HepG2 (cell line): Measurements from ENCODE around the gene ZNF581. TPM values are rescaled to one million over a fixed set of nuclear protein-coding genes. Genes with fewer than 3 reads are reported as not detected.

Experiments used
- ARID2 ChIP-seq: sonication (generic); formaldehyde crosslinking; IDR thresholded peaks from 2 replicates; pipeline ENCODE4 v1.8.1; 2022; ENCODE audit warnings: mild to moderate bottlenecking, missing genetic modification reagents, borderline replicate concordance
- CBX2 ChIP-seq, 2 experiments: fragments of 200-600 bp in 1 of 2; sonication (generic); formaldehyde crosslinking in 1 of 2; IDR thresholded peaks; 2 replicates each; pipeline versions ENCODE4 v1.7.0 to v1.8.1; 2018 to 2022; ENCODE audit warnings: low read depth in 2 of 2, low read length in 1 of 2, mild to moderate bottlenecking in 1 of 2, missing genetic modification reagents in 1 of 2
- CENPT ChIP-seq: sonication (generic); formaldehyde crosslinking; IDR thresholded peaks from 2 replicates; pipeline ENCODE4 v1.8.0; 2022; ENCODE audit warnings: low read depth, mild to moderate bottlenecking, moderate library complexity, missing genetic modification reagents
- DR1 ChIP-seq: sonication (generic); formaldehyde crosslinking; IDR thresholded peaks from 2 replicates; pipeline ENCODE4 v1.8.0; 2021; ENCODE audit warnings: mild to moderate bottlenecking, missing genetic modification reagents, inconsistent platforms
- HNRNPH1 ChIP-seq: fragments of 200-400 bp; formaldehyde crosslinking; optimal IDR thresholded peaks from 2 replicates; pipeline ENCODE3; 2017; ENCODE audit warnings: mild to moderate bottlenecking, low read depth, low read length
- IRF1 ChIP-seq: sonication (generic); formaldehyde crosslinking; IDR thresholded peaks from 2 replicates; pipeline ENCODE4 v1.4.0; 2020; ENCODE audit warnings: low read depth, mild to moderate bottlenecking, missing genetic modification reagents
- KDM1A ChIP-seq: IDR thresholded peaks from 2 replicates; pipeline ENCODE4 v1.6.1; 2016; ENCODE audit warnings: missing compliant biosample characterization
- KDM6A ChIP-seq: IDR thresholded peaks from 2 replicates; pipeline ENCODE4 v1.6.1; 2016; ENCODE audit warnings: low read depth
- KMT2B ChIP-seq: IDR thresholded peaks from 2 replicates; pipeline ENCODE4 v1.6.1; 2016; ENCODE audit warnings: missing genetic modification reagents, missing compliant biosample characterization
- MEIS2 ChIP-seq: sonication (generic); formaldehyde crosslinking; IDR thresholded peaks from 2 replicates; pipeline ENCODE4 v1.9.0; 2021; ENCODE audit warnings: mild to moderate bottlenecking, missing genetic modification reagents
- SIN3A ChIP-seq: IDR thresholded peaks from 2 replicates; pipeline ENCODE4 v1.6.1; 2011; ENCODE audit warnings: low read depth, mild to moderate bottlenecking, control low read depth, low read length, borderline replicate concordance
- SP4 ChIP-seq: sonication (generic); formaldehyde crosslinking; IDR thresholded peaks from 2 replicates; pipeline ENCODE4 v1.8.1; 2023; ENCODE audit warnings: mild to moderate bottlenecking, missing genetic modification reagents
- USF2 ChIP-seq, 2 experiments: sonication (generic) in 1 of 2; formaldehyde crosslinking in 1 of 2; IDR thresholded peaks; 2 replicates each; pipeline versions ENCODE4 v1.5.1 to v1.6.1; 2011 to 2020; ENCODE audit warnings: borderline replicate concordance in 1 of 2, low read depth in 1 of 2, low read length in 1 of 2, mild to moderate bottlenecking in 1 of 2, missing genetic modification reagents in 1 of 2, moderate library complexity in 1 of 2
- ZMAT3 ChIP-seq: sonication (generic); formaldehyde crosslinking; conservative IDR thresholded peaks from 2 replicates; pipeline ENCODE4 v1.7.0; 2021; ENCODE audit warnings: missing genetic modification reagents
- ZNF101 ChIP-seq: sonication (generic); formaldehyde crosslinking; IDR thresholded peaks from 2 replicates; pipeline ENCODE4 v1.4.0; 2020; ENCODE audit warnings: mild to moderate bottlenecking, low read depth, missing genetic modification reagents, borderline replicate concordance
- ZNF282 ChIP-seq: fragments of 450-650 bp; IDR thresholded peaks from 2 replicates; pipeline ENCODE4 v1.6.1; 2018; ENCODE audit not compliant: partially characterized antibody
- ZNF3 ChIP-seq: IDR thresholded peaks from 2 replicates; pipeline ENCODE4 v1.7.0; 2017; ENCODE audit warnings: inconsistent platforms
- ZNF496 ChIP-seq: sonication (generic); formaldehyde crosslinking; IDR thresholded peaks from 2 replicates; pipeline ENCODE4 v1.8.1; 2023; ENCODE audit warnings: mild to moderate bottlenecking, moderate library complexity, missing genetic modification reagents; ENCODE audit not compliant: insufficient replicate concordance
- ZNF709 ChIP-seq: sonication (generic); formaldehyde crosslinking; IDR thresholded peaks from 2 replicates; pipeline ENCODE4 v1.5.0; 2020; ENCODE audit warnings: mild to moderate bottlenecking, missing genetic modification reagents
- polyA plus RNA-seq, 8 experiments: library from polyadenylated mRNA; depleted of rRNA in 3 of 8; stranded (reverse) in 7 of 8; unstranded in 1 of 8; fragments of >200 nt; fragmentation: Illumina TruSeq in 4 of 8; extraction: Trizol in 4 of 8; gene quantifications; 2 replicates each; pipeline versions ENCODE4 v1.2.1 to v1.2.3, GENCODE V29; 2011 to 2016; ENCODE audit warnings: low read depth in 4 of 8, missing spikeins in 1 of 8, mixed read lengths in 1 of 8; ENCODE audit not compliant: insufficient read depth in 1 of 8
- total RNA-seq, 5 experiments: library from RNA; depleted of rRNA; stranded (reverse); fragments of >200 nt; fragmentation: Illumina TruSeq; extraction: Trizol; gene quantifications; 2 replicates each; pipeline ENCODE4 v1.2.3, GENCODE V29; 2016; ENCODE audit warnings: low read depth in 1 of 5
- TF ChIP-seq, protein P1 (sequence below): sonication (generic); formaldehyde crosslinking; IDR thresholded peaks from 2 replicates; pipeline ENCODE4 v1.5.1; 2020; ENCODE audit warnings: mild to moderate bottlenecking, moderate library complexity, missing genetic modification reagents
- TF ChIP-seq, protein P2 (sequence below): sonication (generic); formaldehyde crosslinking; IDR thresholded peaks from 2 replicates; pipeline ENCODE4 v1.5.0; 2020; ENCODE audit warnings: mild to moderate bottlenecking, missing genetic modification reagents
- TF ChIP-seq, protein P3 (sequence below): IDR thresholded peaks from 2 replicates; pipeline ENCODE4 v1.6.1; 2012; ENCODE audit warnings: inconsistent platforms

ZNF581 gene
- total and polyA plus RNA-seq, 2 of the 13 experiments (the other 11 are each of a cell fraction or from before 2014, with no cell fraction given) = 19.6 to 49.5 TPM

DNA sequence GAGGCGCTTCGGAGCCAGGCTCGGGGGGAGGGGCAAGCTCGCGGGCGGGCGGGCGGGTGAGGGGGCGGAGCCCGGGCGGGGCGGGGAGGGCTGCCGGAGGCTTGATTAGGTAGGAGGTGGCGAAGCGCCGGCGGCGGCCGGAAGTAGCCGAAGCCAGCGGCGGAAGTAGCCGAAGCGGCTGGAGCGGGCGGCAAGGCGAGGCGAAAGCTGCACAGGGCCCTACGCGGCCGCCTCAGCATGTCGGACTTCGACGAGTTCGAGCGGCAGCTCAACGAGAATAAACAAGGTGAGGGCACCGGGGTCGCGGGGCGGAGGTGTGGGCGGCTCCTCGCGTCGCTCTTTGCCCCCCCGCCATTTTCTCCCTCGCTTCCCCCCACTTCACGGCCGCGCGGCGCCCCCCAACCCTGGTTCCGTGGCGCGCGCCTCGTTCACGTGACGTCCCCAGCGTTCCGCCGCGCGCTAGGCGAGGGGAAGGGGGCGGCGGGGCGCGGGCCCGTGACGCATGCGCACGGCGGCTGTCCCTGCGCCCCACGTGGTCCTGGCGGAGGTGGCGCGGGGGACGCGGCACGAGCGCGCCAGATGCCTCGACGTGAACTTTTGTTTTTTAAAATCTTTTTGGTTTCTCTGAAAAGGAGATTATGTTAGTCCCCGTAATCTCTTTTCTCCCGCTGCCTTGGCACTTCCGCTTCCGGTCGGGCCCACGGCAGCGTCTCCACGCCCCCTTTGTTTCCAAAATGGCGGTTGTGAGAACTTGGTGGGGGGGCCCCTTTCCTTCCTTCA lies 11.6 kb downstream of the ZNF581 start, which contains the start of gene U2AF2 (continued):
- TF ChIP-seq, protein P1, sequence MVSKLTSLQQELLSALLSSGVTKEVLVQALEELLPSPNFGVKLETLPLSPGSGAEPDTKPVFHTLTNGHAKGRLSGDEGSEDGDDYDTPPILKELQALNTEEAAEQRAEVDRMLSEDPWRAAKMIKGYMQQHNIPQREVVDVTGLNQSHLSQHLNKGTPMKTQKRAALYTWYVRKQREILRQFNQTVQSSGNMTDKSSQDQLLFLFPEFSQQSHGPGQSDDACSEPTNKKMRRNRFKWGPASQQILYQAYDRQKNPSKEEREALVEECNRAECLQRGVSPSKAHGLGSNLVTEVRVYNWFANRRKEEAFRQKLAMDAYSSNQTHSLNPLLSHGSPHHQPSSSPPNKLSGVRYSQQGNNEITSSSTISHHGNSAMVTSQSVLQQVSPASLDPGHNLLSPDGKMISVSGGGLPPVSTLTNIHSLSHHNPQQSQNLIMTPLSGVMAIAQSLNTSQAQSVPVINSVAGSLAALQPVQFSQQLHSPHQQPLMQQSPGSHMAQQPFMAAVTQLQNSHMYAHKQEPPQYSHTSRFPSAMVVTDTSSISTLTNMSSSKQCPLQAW (CRISPR knock-in tag) = peak; percentile 23; the same call in 1 of the 2 replicates
- TF ChIP-seq, protein P2, sequence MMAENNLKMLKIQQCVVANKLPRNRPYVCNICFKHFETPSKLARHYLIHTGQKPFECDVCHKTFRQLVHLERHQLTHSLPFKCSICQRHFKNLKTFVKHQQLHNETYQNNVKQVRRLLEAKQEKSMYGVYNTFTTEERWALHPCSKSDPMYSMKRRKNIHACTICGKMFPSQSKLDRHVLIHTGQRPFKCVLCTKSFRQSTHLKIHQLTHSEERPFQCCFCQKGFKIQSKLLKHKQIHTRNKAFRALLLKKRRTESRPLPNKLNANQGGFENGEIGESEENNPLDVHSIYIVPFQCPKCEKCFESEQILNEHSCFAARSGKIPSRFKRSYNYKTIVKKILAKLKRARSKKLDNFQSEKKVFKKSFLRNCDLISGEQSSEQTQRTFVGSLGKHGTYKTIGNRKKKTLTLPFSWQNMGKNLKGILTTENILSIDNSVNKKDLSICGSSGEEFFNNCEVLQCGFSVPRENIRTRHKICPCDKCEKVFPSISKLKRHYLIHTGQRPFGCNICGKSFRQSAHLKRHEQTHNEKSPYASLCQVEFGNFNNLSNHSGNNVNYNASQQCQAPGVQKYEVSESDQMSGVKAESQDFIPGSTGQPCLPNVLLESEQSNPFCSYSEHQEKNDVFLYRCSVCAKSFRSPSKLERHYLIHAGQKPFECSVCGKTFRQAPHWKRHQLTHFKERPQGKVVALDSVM (CRISPR knock-in tag) = peak; percentile 41; the same call in 1 of the 2 replicates
- TF ChIP-seq DR1 (CRISPR knock-in tag) = no peak
- peak; percentile 39; the same call in 1 of the 2 replicates for TF ChIP-seq MEIS2 (CRISPR knock-in tag)
- no peak; the same call in 1 of the 2 replicates for TF ChIP-seq ZMAT3 (CRISPR knock-in tag)
- peak; percentile 20 for TF ChIP-seq SP4 (CRISPR knock-in tag)
- peak; percentile 87; the same call in 1 of the 2 replicates for TF ChIP-seq ZNF709 (CRISPR knock-in tag)
- no peak for TF ChIP-seq KDM1A (CRISPR knock-in tag)
- no peak for TF ChIP-seq IRF1
- TF ChIP-seq SIN3A = peak; percentile 39; the same call in 1 of the 2 replicates
- TF ChIP-seq HNRNPH1 = no peak
- TF ChIP-seq USF2 (IDR thresholded peaks at IDR 0.05; ENCODE audit: low read depth, low read length) = 0 out of 2 replicates have a peak, but pooled peaks have one; percentile 26
- TF ChIP-seq USF2 (CRISPR knock-in tag; IDR thresholded peaks at IDR 0.05; ENCODE audit: borderline replicate concordance) = 0 out of 2 replicates have a peak, but pooled peaks have one; percentile 21
- TF ChIP-seq ZNF101 (CRISPR knock-in tag) = no peak
- TF ChIP-seq KDM6A (CRISPR knock-in tag) = no peak
- no peak for TF ChIP-seq ARID2
- peak; percentile 4; the same call in 1 of the 2 replicates for TF ChIP-seq KMT2B
- no peak for TF ChIP-seq CBX2 (IDR thresholded peaks at IDR 0.05; ENCODE audit: low read depth, low read length)
- no peak for TF ChIP-seq CBX2 (CRISPR knock-in tag; IDR thresholded peaks at IDR 0.05; ENCODE audit: low read depth)
- no peak for TF ChIP-seq ZNF3 (CRISPR knock-in tag)
- no peak for TF ChIP-seq ZNF496 (CRISPR knock-in tag)
- TF ChIP-seq, protein P3, sequence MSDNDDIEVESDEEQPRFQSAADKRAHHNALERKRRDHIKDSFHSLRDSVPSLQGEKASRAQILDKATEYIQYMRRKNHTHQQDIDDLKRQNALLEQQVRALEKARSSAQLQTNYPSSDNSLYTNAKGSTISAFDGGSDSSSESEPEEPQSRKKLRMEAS = peak; percentile 96
- no peak for TF ChIP-seq ZNF282
- 0 out of 2 replicates have a peak, but pooled peaks have one; percentile 47 for TF ChIP-seq CENPT (CRISPR knock-in tag)
